Activated B cell treated with CpG ODN at 0.5 μM for 24 hours (primary cell): ENCODE measurements around the gene RAB7B. TPM values are rescaled to one million over a fixed set of nuclear protein-coding genes. Genes with fewer than 3 reads are reported as not detected.
"Not testable (repeated sequence)": the region's sequence is repeated elsewhere in the genome, so short reads cannot be mapped to it uniquely, and the experiment has no call there.

Source experiments
- ATAC-seq: fragments of 200-7000 bp; cut with Tn5 transposase; one replicate; pipeline ENCODE4 v1.10.0; 2021; ENCODE audit warnings: low read depth, mild to moderate bottlenecking, moderate library complexity
- CTCF ChIA-PET: fragments of 350-600 bp; sonication (Branson Sonifier 250); formaldehyde crosslinking; loops from one replicate; lab custom pipeline; 2021; ENCODE audit warnings: antibody characterized with exemption; lab: Charles Lee
- POLR2A ChIA-PET: fragments of 350-600 bp; sonication (Branson Sonifier 250); formaldehyde crosslinking; loops from one replicate; lab custom pipeline; 2021; ENCODE audit warnings: antibody characterized with exemption; lab: Charles Lee
- DNase-seq: peaks from one replicate; pipeline ENCODE4 v3.0.0; 2022
- H3K27ac Mint-ChIP-seq: one replicate; pipeline ENCODE4 v1.8.0; 2020; ENCODE audit warnings: mixed read lengths
- H3K27me3 Mint-ChIP-seq: one replicate; pipeline ENCODE4 v1.8.0; 2021; ENCODE audit warnings: mixed read lengths
- H3K36me3 Mint-ChIP-seq: one replicate; pipeline ENCODE4 v1.8.0; 2021; ENCODE audit warnings: low read depth, mixed read lengths
- H3K4me1 Mint-ChIP-seq: one replicate; pipeline ENCODE4 v1.8.0; 2021; ENCODE audit warnings: mixed read lengths
- H3K4me3 Mint-ChIP-seq: one replicate; pipeline ENCODE4 v1.8.0; 2020; ENCODE audit warnings: mild to moderate bottlenecking, mixed read lengths
- H3K9me3 Mint-ChIP-seq: one replicate; pipeline ENCODE4 v1.8.0; 2020; ENCODE audit warnings: mixed read lengths
- CTCF ChIP-seq: fragments of 200-600 bp; IDR thresholded peaks from one replicate; pipeline ENCODE4 v1.8.0; 2022; ENCODE audit warnings: antibody characterized with exemption, mild to moderate bottlenecking
- intact Hi-C: fragments of 100-400 bp; cut with micrococcal nuclease; formaldehyde crosslinking; loops from one replicate; pipeline ENCODE4 v1.15.1; 2024
- total RNA-seq: library from RNA; stranded (reverse); gene quantifications from 2 replicates; pipeline ENCODE4 v1.2.3, GENCODE V29; 2022

Gene RAB7B
- not detected in 2 replicates for total RNA-seq

- no peaks in the 10 kb centered on the region for H3K4me1 Mint-ChIP-seq
- no peak for TF ChIP-seq CTCF
- ATAC-seq: no peak
- ChIA-PET POLR2A (no interaction called here), CTCF (no interaction called here)
- no peaks in the 10 kb centered on the region for H3K36me3 Mint-ChIP-seq
- DNase-seq: no peak
- H3K27me3 Mint-ChIP-seq: no peaks in the 10 kb centered on the region
- H3K4me3 Mint-ChIP-seq: no peak within 1 kb of the TSS
- intact Hi-C loops: no loop called here
- no peak within 1 kb of the TSS for H3K27ac Mint-ChIP-seq
- H3K9me3 Mint-ChIP-seq: no peaks in the 10 kb centered on the region
Observed at GRCh38 chr1:206002871-206003801, at the start of gene RAB7B. RAB7B (minus strand) TSS chr1:206003395; CDS start chr1:205994135, 9,260 bp downstream.

GRCh38 chr1:206052231-206052865, 49.2 kb upstream of the RAB7B start:
- not testable (repeated sequence) for ATAC-seq, H3K9me3 Mint-ChIP-seq, H3K27me3 Mint-ChIP-seq, DNase-seq
- intact Hi-C loops: loop anchor here (5.0 to 10.0 kb wide), 3 partner anchors 530 to 738 kb away; no protein-coding TSS in a partner anchor
- peaks cover 94% of the 10 kb centered on the region for H3K4me1 Mint-ChIP-seq
- ChIA-PET POLR2A (interaction anchor here (0.6 to 3.4 kb wide), 12 partner anchors 10 to 845 kb away, joined by 3 to 101 read pairs (median 6); partner anchors contain the start of gene RAB29), CTCF (interaction anchor here (0.8 to 3.1 kb wide), 6 partner anchors 15 to 69 kb away, joined by 3 to 24 read pairs (median 4); no protein-coding TSS in a partner anchor)
- peak overlapping the region; percentile 87 for H3K4me3 Mint-ChIP-seq
- peaks cover 67% of the 10 kb centered on the region for H3K36me3 Mint-ChIP-seq
- peak overlapping the region; percentile 95 for H3K27ac Mint-ChIP-seq

- Mint-ChIP-seq H3K4me1 (peaks cover 94% of the 10 kb centered on the region), H3K9me3 (no peaks in the 10 kb centered on the region), H3K27ac (peak overlapping the region; percentile 95), H3K27me3 (no peaks in the 10 kb centered on the region), H3K4me3 (peak overlapping the region; percentile 58), H3K36me3 (peaks cover 56% of the 10 kb centered on the region)
- DNase-seq: peak; percentile 71
- peak; percentile 86 for ATAC-seq
- ChIA-PET CTCF (interaction anchor here (1.0 to 3.1 kb wide), 6 partner anchors 14 to 74 kb away, joined by 3 to 24 read pairs (median 5); no protein-coding TSS in a partner anchor), POLR2A (interaction anchor here (0.6 to 3.4 kb wide), 15 partner anchors 8 to 875 kb away, joined by 3 to 101 read pairs (median 6); partner anchors contain the start of gene RAB29)
- intact Hi-C loops: loop anchor here (1.0 to 10.0 kb wide), 13 partner anchors 9 to 736 kb away; partner anchors contain the start of gene RAB29
- TF ChIP-seq CTCF: no peak
Observed at GRCh38 chr1:206050655-206051235, 47.5 kb upstream of the RAB7B start.

GRCh38 chr1:206049919-206050600, 46.9 kb upstream of the RAB7B start:
- intact Hi-C loops: loop anchor here (1.0 to 10.0 kb wide), 13 partner anchors 9 to 875 kb away; partner anchors contain the start of genes FCMR and RAB29
- ChIA-PET POLR2A (interaction anchor here (0.6 to 3.4 kb wide), 14 partner anchors 8 to 876 kb away, joined by 3 to 101 read pairs (median 6); partner anchors contain the start of gene RAB29), CTCF (interaction anchor here (1.0 to 3.1 kb wide), 4 partner anchors 13 to 73 kb away, joined by 3 to 24 read pairs (median 8); no protein-coding TSS in a partner anchor)
- Mint-ChIP-seq H3K4me3 (peak overlapping the region; percentile 58), H3K27me3 (no peaks in the 10 kb centered on the region), H3K9me3 (no peaks in the 10 kb centered on the region), H3K4me1 (peaks cover 88% of the 10 kb centered on the region), H3K36me3 (peaks cover 50% of the 10 kb centered on the region), H3K27ac (peak overlapping the region; percentile 95)
- no peak for DNase-seq
- no peak for ATAC-seq
- no peak for TF ChIP-seq CTCF
